B cell (primary cell): Measurements from ENCODE around the gene USP22. TPM values are rescaled to one million over a fixed set of nuclear protein-coding genes. Genes with fewer than 3 reads are reported as not detected.

Source experiments
- ATAC-seq: fragments of 200-7000 bp; cut with Tn5 transposase; one replicate; pipeline ENCODE4 v1.10.0; 2021; ENCODE audit warnings: low read depth, mild to moderate bottlenecking, moderate number of reproducible peaks, moderate library complexity
- CTCF ChIA-PET: fragments of 350-600 bp; sonication (Branson Sonifier 250); formaldehyde crosslinking; loops from one replicate; lab custom pipeline; 2021; ENCODE audit warnings: antibody characterized with exemption, inconsistent platforms; lab: Charles Lee
- POLR2A ChIA-PET: fragments of 350-600 bp; sonication (Branson Sonifier 250); formaldehyde crosslinking; loops from one replicate; lab custom pipeline; 2021; ENCODE audit warnings: antibody characterized with exemption; lab: Charles Lee
- DNase-seq: peaks from one replicate; pipeline ENCODE4 v3.0.0; 2013
- H2AFZ ChIP-seq: 2 replicates; pipeline ENCODE4 v1.6.1; 2012; ENCODE audit warnings: mild to moderate bottlenecking, low read depth, low read length; ENCODE audit not compliant: insufficient read depth, poor library complexity, severe bottlenecking
- H3K27ac ChIP-seq, 2 donors: 1 replicate in 1 of 2; 2 replicates in 1 of 2; pipeline ENCODE4 v1.5.1; 2012 to 2013; ENCODE audit warnings: low read length in 2 of 2, mild to moderate bottlenecking in 2 of 2, moderate library complexity in 1 of 2
- H3K27me3 ChIP-seq, 4 experiments: fragments of 200-600 bp in 1 of 4; sonication (generic) in 1 of 4; replicated peaks in 1 of 4; 1 replicate in 2 of 4; 2 replicates in 2 of 4; pipeline versions ENCODE4 v1.6.1 to v1.7.0; 2013 to 2016; ENCODE audit warnings: low read length in 3 of 4, mild to moderate bottlenecking in 2 of 4, mixed read lengths in 1 of 4, moderate library complexity in 1 of 4; ENCODE audit not compliant: insufficient read depth in 4 of 4, control insufficient read depth in 3 of 4; ENCODE audit errors: control extremely low read depth in 1 of 4
- H3K36me3 ChIP-seq, 2 experiments: replicated peaks in 1 of 2; 1 replicate in 1 of 2; 2 replicates in 1 of 2; pipeline versions ENCODE4 v1.6.1 to v1.7.1; 2013; ENCODE audit warnings: low read length in 1 of 2; ENCODE audit not compliant: insufficient read depth in 2 of 2, control insufficient read depth in 1 of 2; ENCODE audit errors: control extremely low read depth in 1 of 2, extremely low read depth in 1 of 2
- H3K4me1 ChIP-seq, 2 donors: fragments of 200-600 bp in 1 of 2; sonication (generic) in 1 of 2; 1 replicate in 1 of 2; 2 replicates in 1 of 2; pipeline versions ENCODE4 v1.5.1 to v1.6.1; 2013 to 2017; ENCODE audit warnings: low read length in 2 of 2; ENCODE audit not compliant: control insufficient read depth in 2 of 2, insufficient read depth in 2 of 2
- H3K4me2 ChIP-seq: replicated peaks from 2 replicates; pipeline ENCODE3; 2012; ENCODE audit warnings: mild to moderate bottlenecking, low read depth, low read length; ENCODE audit not compliant: poor library complexity, severe bottlenecking
- H3K4me3 ChIP-seq, 5 experiments: fragments of 200-600 bp in 1 of 5; sonication (generic) in 1 of 5; 1 replicate in 3 of 5; 2 replicates in 2 of 5; pipeline versions ENCODE4 v1.5.1 to v1.7.0; 2011 to 2016; ENCODE audit warnings: low read length in 4 of 5, mild to moderate bottlenecking in 4 of 5, low read depth in 2 of 5, control low read depth in 1 of 5, moderate library complexity in 1 of 5; ENCODE audit not compliant: insufficient read depth in 1 of 5; ENCODE audit errors: control extremely low read depth in 1 of 5, extremely low read depth in 1 of 5
- H3K79me2 ChIP-seq: fragments of 200-600 bp; sonication (generic); one replicate; pipeline ENCODE4 v1.6.0; 2016; ENCODE audit warnings: low read length; ENCODE audit not compliant: control insufficient read depth, insufficient read depth
- H3K9ac ChIP-seq: fragments of 200-600 bp; sonication (generic); 2 replicates; pipeline ENCODE4 v1.6.1; 2017; ENCODE audit warnings: mild to moderate bottlenecking, low read length, moderate library complexity
- H3K9me3 ChIP-seq, 3 donors: one replicate each; pipeline versions ENCODE4 v1.6.1 to v1.7.1; 2013; ENCODE audit warnings: low read length in 2 of 3; ENCODE audit not compliant: control insufficient read depth in 2 of 3, insufficient read depth in 1 of 3; ENCODE audit errors: control extremely low read depth in 1 of 3
- H4K20me1 ChIP-seq: 2 replicates; pipeline ENCODE4 v1.6.0; 2012; ENCODE audit warnings: mild to moderate bottlenecking, low read length; ENCODE audit not compliant: insufficient read depth, control insufficient read depth, poor library complexity, severe bottlenecking
- H3K27ac Mint-ChIP-seq: one replicate; pipeline ENCODE4 v1.8.0; 2021; ENCODE audit warnings: mixed read lengths
- H3K27me3 Mint-ChIP-seq: one replicate; pipeline ENCODE4 v1.8.0; 2021; ENCODE audit warnings: mixed read lengths
- H3K4me1 Mint-ChIP-seq: one replicate; pipeline ENCODE4 v1.8.0; 2021; ENCODE audit warnings: mixed read lengths
- H3K4me3 Mint-ChIP-seq: one replicate; pipeline ENCODE4 v1.8.0; 2021; ENCODE audit warnings: mixed read lengths
- H3K9me3 Mint-ChIP-seq: one replicate; pipeline ENCODE4 v1.8.0; 2022; ENCODE audit warnings: mixed read lengths; ENCODE audit not compliant: insufficient read depth
- CTCF ChIP-seq: fragments of 200-600 bp; IDR thresholded peaks from one replicate; pipeline ENCODE4 v1.8.0; 2022; ENCODE audit warnings: antibody characterized with exemption, mild to moderate bottlenecking
- EZH2 ChIP-seq: IDR thresholded peaks from 2 replicates; pipeline ENCODE4 v1.6.1; 2012; ENCODE audit warnings: borderline replicate concordance, low read depth, mild to moderate bottlenecking, moderate library complexity, low read length; ENCODE audit not compliant: insufficient read depth, poor library complexity, severe bottlenecking
- WGBS: methylation state at CpG from one replicate; pipeline ENCODE4 v1.1.5; 2013; ENCODE audit warnings: missing lambda C conversion rate; ENCODE audit not compliant: insufficient coverage; 5-methylcytosine and 5-hydroxymethylcytosine counted together
- intact Hi-C: fragments of 100-400 bp; cut with micrococcal nuclease; formaldehyde crosslinking; loops from one replicate; pipeline ENCODE4 v1.10.0; 2022
- polyA plus RNA-seq: library from polyadenylated mRNA; depleted of rRNA; stranded (reverse); fragments of >200 nt; gene quantifications from 2 replicates; pipeline ENCODE4 v1.2.3, GENCODE V29; 2012
- total RNA-seq, 2 donors: library from RNA; stranded (reverse); fragments of 120-200 nt in 1 of 2; gene quantifications; 1 replicate in 1 of 2; 2 replicates in 1 of 2; pipeline versions ENCODE4 v1.2.3 to v1.2.4, GENCODE V29; 2013 to 2022

The USP22 gene
- total and polyA plus RNA-seq, 2 donors (not counting 1 experiment from before 2014, with no cell fraction given) = 74.3 to 167 TPM

- Histone ChIP-seq H3K4me2 (no peak overlapping the region), H3K27ac (no peak overlapping the region), H3K27me3 (no peaks in the 10 kb centered on the region), H3K36me3 (peaks cover 0 to 42% of the 10 kb centered on the region in 2 experiments), H3K79me2 (no peaks in the 10 kb centered on the region), H4K20me1 (peaks cover 43% of the 10 kb centered on the region), H3K9me3 (no peaks in the 10 kb centered on the region), H2AFZ (no peak overlapping the region), H3K4me3 (no peak overlapping the region), H3K9ac (no peak overlapping the region), H3K4me1 (no peaks in the 10 kb centered on the region)
- POLR2A ChIA-PET = no interaction called here
- TF ChIP-seq CTCF (no peak), EZH2 (no peak)
- no peak for DNase-seq
- intact Hi-C loops = no loop called here
- no peak for ATAC-seq
- CTCF ChIA-PET = interaction anchor here (1.5 kb wide), 1 partner anchor 8 kb away, joined by 4 read pairs; no protein-coding TSS in a partner anchor
- no peaks in the 10 kb centered on the region for H3K27me3 Mint-ChIP-seq
- H3K9me3 Mint-ChIP-seq = no peaks in the 10 kb centered on the region
- WGBS = 79% methylated on average over 4 of the region's 5 CpGs
- no peak overlapping the region for H3K4me3 Mint-ChIP-seq
- H3K27ac Mint-ChIP-seq = no peak overlapping the region
- H3K4me1 Mint-ChIP-seq = peaks cover 2% of the 10 kb centered on the region
These were observed 44.2 kb downstream of the USP22 start for GRCh38 chr17:20998571-20999043.

- Histone ChIP-seq H3K36me3 (peaks cover 0 to 36% of the 10 kb centered on the region in 2 experiments), H3K9ac (no peak overlapping the region), H3K79me2 (no peaks in the 10 kb centered on the region), H3K4me3 (no peak overlapping the region), H2AFZ (no peak overlapping the region), H3K9me3 (no peaks in the 10 kb centered on the region), H3K27me3 (no peaks in the 10 kb centered on the region), H4K20me1 (peaks cover 37% of the 10 kb centered on the region), H3K4me2 (no peak overlapping the region), H3K27ac (no peak overlapping the region), H3K4me1 (peaks cover 0 to 4% of the 10 kb centered on the region in 2 donors)
- 90% methylated on average over 22 of the region's 22 CpGs for WGBS
- intact Hi-C loops = no loop called here
- CTCF ChIA-PET = interaction anchor here (1.5 kb wide), 1 partner anchor 8 kb away, joined by 4 read pairs; no protein-coding TSS in a partner anchor
- POLR2A ChIA-PET = no interaction called here
- ATAC-seq (no peak), DNase-seq (no peak)
- peaks cover 4% of the 10 kb centered on the region for H3K4me1 Mint-ChIP-seq
- TF ChIP-seq CTCF = no peak
- TF ChIP-seq EZH2 = no peak
- H3K27ac Mint-ChIP-seq = peak overlapping the region; percentile 15
- H3K27me3 Mint-ChIP-seq = no peaks in the 10 kb centered on the region
- no peak overlapping the region for H3K4me3 Mint-ChIP-seq
- H3K9me3 Mint-ChIP-seq = no peaks in the 10 kb centered on the region
These were observed 44.9 kb downstream of the USP22 start for GRCh38 chr17:20997711-20998570.
